Measurements from ENCODE around the gene ARL17B.
"Not testable (repeated sequence)": the region's sequence is repeated elsewhere in the genome, so short reads cannot be mapped to it uniquely, and the experiment has no call there.

DNA sequence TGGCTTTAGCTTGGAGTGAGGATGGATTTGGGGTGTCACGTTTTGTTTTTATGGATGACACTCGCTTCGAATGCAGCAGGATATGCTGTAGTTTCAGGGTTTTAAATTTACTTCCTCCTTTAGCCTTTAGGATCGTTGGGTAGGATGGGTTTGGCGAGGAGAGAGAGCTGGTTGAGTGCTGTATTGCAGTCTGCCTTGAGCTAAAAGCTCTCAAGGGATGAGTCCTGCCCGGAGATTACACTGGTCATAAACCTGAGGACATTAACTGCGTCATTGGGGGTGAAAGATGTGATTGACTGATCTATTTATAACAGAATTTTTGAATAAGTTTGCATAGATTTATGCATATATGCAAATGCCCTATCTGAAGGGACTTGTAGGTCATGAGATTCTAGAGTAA is 11.9 kb upstream of the ARL17B start:
- TF ChIP-seq, protein P1, sequence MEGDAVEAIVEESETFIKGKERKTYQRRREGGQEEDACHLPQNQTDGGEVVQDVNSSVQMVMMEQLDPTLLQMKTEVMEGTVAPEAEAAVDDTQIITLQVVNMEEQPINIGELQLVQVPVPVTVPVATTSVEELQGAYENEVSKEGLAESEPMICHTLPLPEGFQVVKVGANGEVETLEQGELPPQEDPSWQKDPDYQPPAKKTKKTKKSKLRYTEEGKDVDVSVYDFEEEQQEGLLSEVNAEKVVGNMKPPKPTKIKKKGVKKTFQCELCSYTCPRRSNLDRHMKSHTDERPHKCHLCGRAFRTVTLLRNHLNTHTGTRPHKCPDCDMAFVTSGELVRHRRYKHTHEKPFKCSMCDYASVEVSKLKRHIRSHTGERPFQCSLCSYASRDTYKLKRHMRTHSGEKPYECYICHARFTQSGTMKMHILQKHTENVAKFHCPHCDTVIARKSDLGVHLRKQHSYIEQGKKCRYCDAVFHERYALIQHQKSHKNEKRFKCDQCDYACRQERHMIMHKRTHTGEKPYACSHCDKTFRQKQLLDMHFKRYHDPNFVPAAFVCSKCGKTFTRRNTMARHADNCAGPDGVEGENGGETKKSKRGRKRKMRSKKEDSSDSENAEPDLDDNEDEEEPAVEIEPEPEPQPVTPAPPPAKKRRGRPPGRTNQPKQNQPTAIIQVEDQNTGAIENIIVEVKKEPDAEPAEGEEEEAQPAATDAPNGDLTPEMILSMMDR (conservative IDR thresholded peaks at IDR 0.05; ENCODE audit: low read depth, low read length): not testable (repeated sequence)
- not testable (repeated sequence) for TF ChIP-seq POLR2A (IDR thresholded peaks at IDR 0.05; ENCODE audit: low read depth, low read length); NFE2L2 (IDR thresholded peaks at IDR 0.05; ENCODE audit: low read depth, low read length); RCOR1 (IDR thresholded peaks at IDR 0.05; ENCODE audit: insufficient replicate concordance, low read length); FOS (IDR thresholded peaks at IDR 0.05; ENCODE audit: low read depth, low read length); BHLHE40 (IDR thresholded peaks at IDR 0.05; ENCODE audit: low read depth, low read length); RAD21 (IDR thresholded peaks at IDR 0.05; ENCODE audit: low read length); CEBPB (IDR thresholded peaks at IDR 0.05; ENCODE audit: low read depth, low read length); RFX5 (IDR thresholded peaks at IDR 0.05; ENCODE audit: low read depth, low read length); MAZ (IDR thresholded peaks at IDR 0.05; ENCODE audit: borderline replicate concordance, low read depth, low read length)
- TF ChIP-seq, protein P2, sequence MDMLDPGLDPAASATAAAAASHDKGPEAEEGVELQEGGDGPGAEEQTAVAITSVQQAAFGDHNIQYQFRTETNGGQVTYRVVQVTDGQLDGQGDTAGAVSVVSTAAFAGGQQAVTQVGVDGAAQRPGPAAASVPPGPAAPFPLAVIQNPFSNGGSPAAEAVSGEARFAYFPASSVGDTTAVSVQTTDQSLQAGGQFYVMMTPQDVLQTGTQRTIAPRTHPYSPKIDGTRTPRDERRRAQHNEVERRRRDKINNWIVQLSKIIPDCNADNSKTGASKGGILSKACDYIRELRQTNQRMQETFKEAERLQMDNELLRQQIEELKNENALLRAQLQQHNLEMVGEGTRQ (IDR thresholded peaks at IDR 0.05; ENCODE audit: low read depth, low read length): not testable (repeated sequence)
